GM19397 (cell line): ENCODE results near the gene PAQR5.
A peak's percentile ranks its signal among the peaks of the same experiment; 100 is the strongest.

Experiments used
- ATAC-seq: cut with Tn5 transposase; IDR thresholded peaks from one replicate; pipeline ENCODE4 v1.9.1; 2021; ENCODE audit warnings: mild to moderate bottlenecking, moderate library complexity; ENCODE audit not compliant: unreplicated experiment

Gene PAQR5

GRCh38 chr15:69389426-69389825 is 90.7 kb downstream of the PAQR5 start:
- no peak for ATAC-seq

GRCh38 chr15:69390575-69390974 is 91.9 kb downstream of the PAQR5 start:
- no peak for ATAC-seq

- no peak for ATAC-seq
Observed at GRCh38 chr15:69391046-69391757, 92.5 kb downstream of the PAQR5 start.

- no peak for ATAC-seq
Observed at GRCh38 chr15:69392352-69392751, 93.6 kb downstream of the PAQR5 start.

GRCh38 chr15:69393831-69394491 is 95.2 kb downstream of the PAQR5 start:
- no peak for ATAC-seq

- no peak for ATAC-seq
Observed at GRCh38 chr15:69394556-69395282, 96.0 kb downstream of the PAQR5 start.

GRCh38 chr15:69395460-69395859 is 96.7 kb downstream of the PAQR5 start:
- ATAC-seq: no peak

- no peak for ATAC-seq
Observed at GRCh38 chr15:69395991-69396390, 97.3 kb downstream of the PAQR5 start.

GRCh38 chr15:69398491-69398891 is 99.8 kb downstream of the PAQR5 start:
- ATAC-seq: no peak

- ATAC-seq: no peak
Observed at GRCh38 chr15:69400850-69401249, 102.1 kb downstream of the PAQR5 start.

- ATAC-seq: no peak
Observed at GRCh38 chr15:69402816-69403215, 104.1 kb downstream of the PAQR5 start.

GRCh38 chr15:69403594-69403993 is 104.9 kb downstream of the PAQR5 start:
- ATAC-seq: no peak

- no peak for ATAC-seq
Observed at GRCh38 chr15:69405110-69405509, 106.4 kb downstream of the PAQR5 start.

GRCh38 chr15:69407719-69408400 is 109.1 kb downstream of the PAQR5 start:
- no peak for ATAC-seq

GRCh38 chr15:69408841-69409240 is 110.1 kb downstream of the PAQR5 start:
- no peak for ATAC-seq

GRCh38 chr15:69410248-69410874 is 111.6 kb downstream of the PAQR5 start:
- no peak for ATAC-seq

- no peak for ATAC-seq
Observed at GRCh38 chr15:69412274-69412673, 113.6 kb downstream of the PAQR5 start.

GRCh38 chr15:69412701-69413100 is 114.0 kb downstream of the PAQR5 start:
- no peak for ATAC-seq

- peak; percentile 93 for ATAC-seq
Observed at GRCh38 chr15:69413822-69414700, 115.3 kb downstream of the PAQR5 start, which contains the start of gene KIF23. Gene KIF23, plus strand, starts transcription at chr15:69414349. Its CDS starts 117 bp downstream, at chr15:69414466.

GRCh38 chr15:69414701-69415167 is 116.0 kb downstream of the PAQR5 start:
- ATAC-seq: peak; percentile 29
